Measurements from ENCODE around the gene COMMD10. TPM values are rescaled to one million over a fixed set of nuclear protein-coding genes. Genes with fewer than 3 reads are reported as not detected.

Gene COMMD10
- total RNA-seq, 1 donor from 2014 or later, result 30.3 TPM

DNA sequence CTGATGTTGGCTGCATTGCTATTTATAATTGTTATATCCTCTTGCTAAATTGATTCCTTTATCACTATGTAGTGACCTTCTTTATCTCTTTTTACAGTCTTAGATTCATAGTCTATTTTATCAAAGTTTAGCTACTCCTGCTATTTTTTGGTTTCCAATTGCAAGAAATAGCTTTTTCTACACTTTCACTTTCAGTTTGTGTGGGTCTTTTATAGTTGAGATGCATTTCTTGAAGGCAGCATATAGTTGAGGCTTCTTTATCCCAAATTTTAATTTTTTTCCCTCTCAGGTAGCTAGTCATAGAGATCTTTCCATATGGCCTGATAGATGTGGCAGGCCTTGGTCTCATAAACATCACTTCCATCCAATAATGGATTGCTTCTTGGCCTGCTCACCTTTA is 228.5 kb downstream of the COMMD10 start:
- Histone ChIP-seq H3K36me3 (ENCODE audit: control insufficient read depth, insufficient read depth, low read length) (no peaks in the 10 kb centered on the region), H3K27me3 (ENCODE audit: control insufficient read depth, insufficient read depth, low read length) (no peaks in the 10 kb centered on the region), H3K4me3 (ENCODE audit: low read depth, low read length) (no peak overlapping the region)
- TF ChIP-seq, protein P1, sequence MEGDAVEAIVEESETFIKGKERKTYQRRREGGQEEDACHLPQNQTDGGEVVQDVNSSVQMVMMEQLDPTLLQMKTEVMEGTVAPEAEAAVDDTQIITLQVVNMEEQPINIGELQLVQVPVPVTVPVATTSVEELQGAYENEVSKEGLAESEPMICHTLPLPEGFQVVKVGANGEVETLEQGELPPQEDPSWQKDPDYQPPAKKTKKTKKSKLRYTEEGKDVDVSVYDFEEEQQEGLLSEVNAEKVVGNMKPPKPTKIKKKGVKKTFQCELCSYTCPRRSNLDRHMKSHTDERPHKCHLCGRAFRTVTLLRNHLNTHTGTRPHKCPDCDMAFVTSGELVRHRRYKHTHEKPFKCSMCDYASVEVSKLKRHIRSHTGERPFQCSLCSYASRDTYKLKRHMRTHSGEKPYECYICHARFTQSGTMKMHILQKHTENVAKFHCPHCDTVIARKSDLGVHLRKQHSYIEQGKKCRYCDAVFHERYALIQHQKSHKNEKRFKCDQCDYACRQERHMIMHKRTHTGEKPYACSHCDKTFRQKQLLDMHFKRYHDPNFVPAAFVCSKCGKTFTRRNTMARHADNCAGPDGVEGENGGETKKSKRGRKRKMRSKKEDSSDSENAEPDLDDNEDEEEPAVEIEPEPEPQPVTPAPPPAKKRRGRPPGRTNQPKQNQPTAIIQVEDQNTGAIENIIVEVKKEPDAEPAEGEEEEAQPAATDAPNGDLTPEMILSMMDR (IDR thresholded peaks at IDR 0.05; ENCODE audit: insufficient read depth, low read length, severe bottlenecking), result no peak
- no peak for DNase-seq (ENCODE audit: low read depth)
- FAIRE-seq, result no peak

DNA sequence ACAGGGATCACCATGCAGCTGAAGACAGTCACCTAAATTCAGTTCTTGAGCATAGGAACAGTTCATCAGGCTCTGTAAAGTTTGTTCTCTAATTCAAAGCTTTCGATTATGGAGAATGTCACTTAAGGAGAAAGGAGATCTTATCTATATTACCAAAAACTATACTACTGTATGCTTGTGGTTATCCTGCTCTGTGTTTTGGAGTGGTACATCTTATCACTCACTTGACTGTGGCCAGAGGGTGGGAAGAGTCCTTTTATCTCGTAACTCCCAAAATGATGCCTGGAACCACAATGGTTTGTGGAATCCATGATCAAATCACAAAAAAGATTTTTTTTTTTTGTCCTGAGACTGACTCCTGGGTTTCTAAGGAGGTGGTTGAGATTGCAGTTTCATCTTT is 230.7 kb downstream of the COMMD10 start:
- FAIRE-seq (no peak), DNase-seq (ENCODE audit: low read depth) (no peak)
- Histone ChIP-seq H3K36me3 (ENCODE audit: control insufficient read depth, insufficient read depth, low read length) (no peaks in the 10 kb centered on the region), H3K4me3 (ENCODE audit: low read depth, low read length) (no peak overlapping the region), H3K27me3 (ENCODE audit: control insufficient read depth, insufficient read depth, low read length) (no peaks in the 10 kb centered on the region)
- TF ChIP-seq, protein P1 (IDR thresholded peaks at IDR 0.05; ENCODE audit: insufficient read depth, low read length, severe bottlenecking), result no peak

DNA sequence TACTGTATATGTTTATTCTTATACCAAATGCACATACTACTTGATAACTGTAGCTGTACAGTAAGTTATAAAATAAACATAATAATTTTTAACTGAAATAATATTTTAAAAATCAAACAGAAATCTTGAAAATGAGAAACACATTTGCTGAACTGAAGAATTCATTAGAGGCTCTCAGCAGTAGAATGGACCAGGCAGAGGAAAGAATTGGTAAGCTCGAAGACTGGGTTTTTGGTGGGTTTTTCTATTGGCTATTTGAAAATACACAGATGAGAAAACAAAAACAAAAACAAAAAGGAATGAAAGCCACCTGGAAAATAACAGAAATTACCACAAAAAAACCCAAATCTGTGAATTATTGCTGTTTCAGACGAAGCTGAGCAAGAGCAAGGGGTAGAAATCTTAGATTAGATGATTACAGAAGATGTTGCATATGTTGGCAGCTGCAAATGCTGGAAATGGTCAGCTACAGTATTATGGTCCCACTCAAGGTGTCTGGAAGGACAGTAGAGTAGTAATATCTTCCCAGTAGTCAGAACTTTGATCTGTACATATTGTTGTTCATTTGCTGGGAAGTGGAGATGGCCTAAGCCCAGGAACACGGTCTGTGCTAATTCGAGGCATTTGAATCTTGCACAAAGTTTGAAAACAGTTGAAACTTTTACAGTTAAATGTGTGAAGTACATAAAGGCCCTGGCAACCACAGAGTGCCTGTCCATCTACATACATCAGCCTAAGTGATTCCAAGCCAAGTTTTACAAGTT is 233.4 kb downstream of the COMMD10 start:
- TF ChIP-seq, protein P1 (IDR thresholded peaks at IDR 0.05; ENCODE audit: insufficient read depth, low read length, severe bottlenecking), result no peak
- H3K4me3 ChIP-seq (ENCODE audit: low read depth, low read length), result no peak overlapping the region
- peak; percentile 50 for FAIRE-seq
- no peaks in the 10 kb centered on the region for H3K36me3 ChIP-seq (ENCODE audit: control insufficient read depth, insufficient read depth, low read length)
- DNase-seq (ENCODE audit: low read depth), result no peak
- H3K27me3 ChIP-seq (ENCODE audit: control insufficient read depth, insufficient read depth, low read length), result no peaks in the 10 kb centered on the region

DNA sequence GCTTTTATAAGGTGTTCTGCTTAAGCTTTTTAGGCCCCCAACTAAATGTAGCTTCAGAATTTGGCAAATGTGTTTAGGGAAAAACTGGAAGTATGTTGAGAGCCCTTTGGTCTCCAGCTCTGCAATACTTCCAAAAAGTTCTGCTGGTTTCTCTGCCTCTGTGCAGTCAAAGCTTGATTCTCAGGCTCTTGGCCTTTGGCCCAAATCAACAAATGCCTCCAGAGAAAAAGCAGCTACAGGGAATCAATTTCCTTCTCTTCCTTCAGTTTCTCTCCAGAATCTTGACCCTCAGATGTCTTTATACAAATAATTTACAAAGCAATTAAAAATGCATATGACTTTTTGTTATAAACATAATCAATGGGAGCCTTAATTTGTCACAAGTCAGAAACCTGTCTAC is 235.7 kb downstream of the COMMD10 start:
- Histone ChIP-seq H3K4me3 (ENCODE audit: low read depth, low read length) (no peak overlapping the region), H3K36me3 (ENCODE audit: control insufficient read depth, insufficient read depth, low read length) (no peaks in the 10 kb centered on the region), H3K27me3 (ENCODE audit: control insufficient read depth, insufficient read depth, low read length) (no peaks in the 10 kb centered on the region)
- TF ChIP-seq, protein P1 (IDR thresholded peaks at IDR 0.05; ENCODE audit: insufficient read depth, low read length, severe bottlenecking), result no peak
- FAIRE-seq (no peak), DNase-seq (ENCODE audit: low read depth) (no peak)

DNA sequence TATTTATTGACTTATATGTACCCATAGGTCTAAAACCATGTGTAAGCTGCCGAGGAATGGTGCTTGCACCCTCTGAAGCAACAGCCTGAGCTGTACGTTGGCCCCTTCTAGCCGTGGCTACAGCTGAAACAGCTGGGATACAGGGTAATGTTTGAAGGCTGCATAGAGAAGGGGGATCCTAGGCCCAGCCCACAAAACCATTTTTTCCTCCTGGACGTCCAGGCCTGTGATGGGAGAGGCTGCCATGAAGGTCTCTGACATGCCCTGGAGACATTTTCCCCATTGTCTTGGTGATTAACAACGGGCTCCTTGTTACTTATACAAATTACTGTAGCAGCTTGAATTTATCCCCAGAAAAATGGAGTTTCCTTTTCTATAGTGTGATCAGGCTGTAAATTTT is 244.7 kb downstream of the COMMD10 start:
- H3K27me3 ChIP-seq (ENCODE audit: control insufficient read depth, insufficient read depth, low read length), result no peaks in the 10 kb centered on the region
- no peaks in the 10 kb centered on the region for H3K36me3 ChIP-seq (ENCODE audit: control insufficient read depth, insufficient read depth, low read length)
- H3K4me3 ChIP-seq (ENCODE audit: low read depth, low read length), result no peak overlapping the region
- FAIRE-seq (no peak), DNase-seq (ENCODE audit: low read depth) (no peak)
- TF ChIP-seq, protein P1 (IDR thresholded peaks at IDR 0.05; ENCODE audit: insufficient read depth, low read length, severe bottlenecking), result no peak

DNA sequence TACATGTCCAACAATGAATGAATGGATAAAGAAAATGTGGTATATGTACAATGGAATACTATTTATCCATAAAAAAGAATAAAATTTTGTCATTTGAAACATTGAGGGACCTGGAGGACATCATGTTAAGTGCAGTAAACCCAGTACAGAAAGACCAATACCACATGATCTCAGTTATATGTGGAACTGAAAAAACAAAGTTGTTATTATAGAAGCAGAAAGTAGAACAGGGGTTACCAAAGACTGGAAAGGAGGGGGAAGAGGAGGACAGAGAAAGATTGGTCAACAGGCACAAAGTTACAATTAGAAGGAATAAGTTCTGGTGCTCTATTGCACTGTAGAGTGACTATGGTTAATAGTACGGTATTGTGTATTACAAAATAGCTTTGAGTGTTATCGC is 256.0 kb downstream of the COMMD10 start:
- no peaks in the 10 kb centered on the region for H3K36me3 ChIP-seq (ENCODE audit: control insufficient read depth, insufficient read depth, low read length)
- no peak for DNase-seq (ENCODE audit: low read depth)
- FAIRE-seq, result no peak
- H3K27me3 ChIP-seq (ENCODE audit: control insufficient read depth, insufficient read depth, low read length), result no peaks in the 10 kb centered on the region
- TF ChIP-seq, protein P1 (IDR thresholded peaks at IDR 0.05; ENCODE audit: insufficient read depth, low read length, severe bottlenecking), result no peak
- H3K4me3 ChIP-seq (ENCODE audit: low read depth, low read length), result no peak overlapping the region
